ENCODE data around the gene MYL6.
A peak's percentile ranks its signal among the peaks of the same experiment; 100 is the strongest.
"Not testable (repeated sequence)": the region's sequence is repeated elsewhere in the genome, so short reads cannot be mapped to it uniquely, and the experiment has no call there.

MYL6 gene

DNA sequence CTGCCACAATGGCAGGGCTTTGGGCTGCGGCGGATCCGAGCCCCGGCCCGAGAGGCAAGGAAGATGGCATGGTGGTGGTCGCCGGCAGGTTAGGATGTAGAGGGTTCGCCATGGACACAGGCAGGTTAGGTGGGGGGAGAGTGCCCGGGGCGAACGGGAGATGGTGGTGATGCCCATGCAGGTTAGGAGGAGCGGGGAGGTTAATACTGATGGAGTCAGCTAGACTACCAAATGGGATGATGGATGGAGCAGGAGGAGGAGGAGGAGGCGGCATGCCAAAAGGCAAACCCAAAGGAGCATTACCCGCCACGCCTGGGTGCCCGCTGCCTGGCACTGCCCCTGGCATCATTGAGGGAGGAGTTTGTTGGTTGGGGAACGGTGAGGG is 6.2 kb downstream of the MYL6 start:
- no peak for DNase-seq
- intact Hi-C loops (cut with DNase I), result no loop called here

DNA sequence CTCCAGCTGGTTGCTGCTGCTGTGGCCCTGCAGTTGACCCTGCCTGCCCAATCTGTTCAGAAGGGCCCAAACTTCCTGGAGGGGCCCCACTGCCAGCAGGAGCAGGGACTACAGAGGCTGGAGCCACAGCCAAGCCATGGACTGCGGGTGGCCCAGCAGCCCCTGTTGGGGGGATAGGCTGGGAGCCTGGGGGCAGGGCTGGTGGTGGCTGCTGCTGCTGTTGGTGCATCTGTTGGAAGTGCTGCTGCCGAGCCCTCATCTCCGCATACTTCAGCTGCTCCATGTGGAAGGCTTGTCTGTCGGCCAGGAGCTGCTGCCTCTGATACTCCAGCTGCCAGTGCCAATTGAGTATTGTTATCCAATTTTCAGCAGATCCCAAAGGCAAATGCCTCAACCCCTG is 7.2 kb downstream of the MYL6 start:
- no peak for DNase-seq
- intact Hi-C loops (cut with DNase I), result no loop called here

DNA sequence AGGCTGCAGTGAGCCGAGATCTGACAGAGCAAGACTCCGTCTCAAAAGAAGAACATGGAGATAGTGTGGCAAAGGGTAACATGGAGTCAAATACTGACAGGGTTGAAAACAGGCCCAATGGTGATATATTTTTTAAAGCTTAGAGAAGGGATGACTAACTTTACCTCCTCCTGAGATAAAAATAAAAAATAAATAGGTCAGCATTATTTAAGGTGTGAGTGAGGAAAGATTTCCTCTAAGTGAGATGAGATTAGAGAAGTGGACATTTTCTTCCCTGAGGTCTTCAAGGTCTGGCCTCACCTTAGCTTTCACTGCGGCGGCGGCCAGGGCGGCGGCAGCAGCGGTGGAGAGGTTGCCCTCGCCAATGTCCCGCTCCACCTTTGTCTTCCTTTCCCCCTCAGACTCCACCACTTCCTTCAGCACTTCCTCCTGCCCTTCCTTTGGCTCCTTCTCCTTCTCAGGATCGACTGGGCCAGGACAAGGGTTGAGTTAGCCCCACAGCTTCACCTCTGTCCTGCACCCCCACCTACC is 11.1 kb downstream of the MYL6 start:
- no peak for DNase-seq
- intact Hi-C loops (cut with DNase I), result no loop called here

DNA sequence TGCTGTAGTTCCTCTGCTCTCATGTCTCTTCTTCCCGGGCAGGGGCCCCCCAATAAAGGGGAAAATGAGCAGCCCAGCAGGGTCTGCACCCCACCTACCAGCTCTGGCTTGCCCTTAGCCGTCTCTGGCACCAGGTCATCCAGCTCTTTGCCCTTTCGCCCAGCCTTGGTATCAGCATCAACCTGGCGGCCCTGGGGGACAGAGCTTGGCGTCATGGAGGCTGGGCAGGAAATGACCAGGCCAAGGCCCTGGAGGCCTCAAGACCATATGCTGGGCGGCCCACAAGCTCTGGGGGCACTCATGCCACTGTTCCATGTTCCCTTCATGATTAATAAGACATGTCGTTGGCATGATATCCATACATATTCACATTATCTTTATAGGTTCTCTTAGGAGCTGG is 14.7 kb downstream of the MYL6 start:
- intact Hi-C loops (cut with DNase I), result no loop called here

DNA sequence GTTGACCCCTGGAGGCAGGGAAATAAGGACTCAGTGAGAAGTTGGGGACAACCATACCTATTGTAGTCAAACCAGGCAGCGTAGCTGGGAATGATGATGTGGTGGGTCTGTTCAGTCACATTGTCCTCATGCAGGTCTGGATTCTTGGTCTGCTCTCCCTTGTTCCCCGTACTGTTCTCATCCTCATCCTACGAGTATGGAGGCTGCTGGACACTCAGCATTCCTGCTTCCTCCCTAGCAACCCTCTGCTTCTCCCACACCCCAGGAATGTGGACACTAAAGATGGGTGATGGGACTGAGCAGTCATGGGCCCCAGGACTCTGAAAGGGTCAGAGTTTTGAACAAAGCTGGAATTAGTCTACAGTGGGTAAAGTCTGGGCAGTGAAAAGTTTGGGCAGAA is 20.2 kb downstream of the MYL6 start:
- DNase-seq, result no peak
- intact Hi-C loops (cut with DNase I), result no loop called here

More for the DNA sequence above, 14.7 kb downstream of the MYL6 start:
- DNase-seq, result no peak

DNA sequence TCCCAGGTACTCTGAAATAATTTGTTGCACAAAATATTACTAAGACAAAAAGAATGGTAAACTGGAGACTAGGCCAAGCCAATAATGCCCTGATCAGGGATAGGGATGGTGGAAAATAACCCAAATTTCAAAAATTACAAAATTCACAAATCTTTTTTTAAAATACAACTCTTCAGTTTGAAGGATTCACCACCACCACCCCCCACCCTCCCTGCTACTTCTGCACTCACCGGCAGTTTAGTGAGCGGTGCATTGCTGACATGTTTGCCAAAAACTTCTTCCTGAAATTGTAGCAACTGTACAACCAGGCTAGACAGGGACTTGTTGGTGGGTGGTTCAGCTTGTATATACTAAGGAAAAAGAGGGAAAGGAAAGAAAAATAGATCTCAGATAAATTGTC is 28.8 kb downstream of the MYL6 start:
- intact Hi-C loops (cut with DNase I), result no loop called here
- DNase-seq, result no peak

DNA sequence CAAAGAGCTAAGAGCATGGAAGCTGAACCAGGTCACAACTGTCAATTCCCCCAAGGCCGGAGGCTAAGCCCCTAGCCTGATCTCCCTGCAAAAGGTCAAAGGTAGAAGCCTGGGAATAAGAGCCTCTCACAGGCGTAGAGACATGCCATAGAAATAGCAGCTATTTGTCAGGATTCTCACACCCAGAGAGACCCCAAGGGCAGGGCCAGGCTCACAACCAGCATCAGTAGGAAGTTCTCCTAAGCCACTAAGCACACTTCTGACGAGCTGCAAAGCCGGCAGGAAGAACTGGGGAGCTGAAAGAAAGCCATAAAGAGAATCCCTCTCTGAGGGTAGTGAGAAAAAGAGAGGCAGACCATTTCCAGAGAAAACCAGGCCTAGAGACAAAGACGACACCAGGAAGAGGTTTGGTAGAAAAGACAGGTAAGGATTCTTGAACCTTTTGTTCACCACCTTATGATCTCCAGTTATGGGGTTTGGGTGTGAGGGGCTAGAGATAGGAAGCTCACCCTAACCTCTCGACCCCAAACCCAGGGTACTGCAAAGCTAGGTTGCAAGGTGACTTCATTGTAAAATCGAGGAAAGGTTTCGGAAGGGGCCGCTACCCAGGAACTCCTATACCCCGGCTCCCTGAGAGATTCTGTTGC is 30.1 kb downstream of the MYL6 start:
- DNase-seq, result peak in 1 of 42 donors; percentile 19
- intact Hi-C loops (cut with DNase I), result loop anchor here (2.0 kb wide), 1 partner anchor 61 kb away; no protein-coding TSS in a partner anchor

DNA sequence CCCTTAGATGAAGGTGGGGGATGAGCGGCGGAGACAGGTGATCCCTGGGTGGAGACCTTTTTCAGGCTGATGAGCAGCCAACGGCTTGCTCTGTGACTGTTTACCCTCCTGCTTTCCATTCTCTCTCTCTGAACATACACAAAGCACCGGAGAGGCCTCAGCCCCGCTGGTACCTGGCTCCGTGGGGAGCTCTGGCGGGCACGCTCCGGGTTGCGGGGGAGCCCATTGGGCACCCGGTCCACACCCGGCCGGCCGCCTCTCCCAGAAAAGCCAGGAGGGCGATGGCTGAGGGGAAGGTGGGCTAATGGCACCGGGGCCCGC is 30.6 kb downstream of the MYL6 start:
- intact Hi-C loops (cut with DNase I), result loop anchor here (2.0 kb wide), 1 partner anchor 62 kb away; no protein-coding TSS in a partner anchor
- peak in 25 of 42 donors; percentile 8 to 51 (median 23) for DNase-seq

DNA sequence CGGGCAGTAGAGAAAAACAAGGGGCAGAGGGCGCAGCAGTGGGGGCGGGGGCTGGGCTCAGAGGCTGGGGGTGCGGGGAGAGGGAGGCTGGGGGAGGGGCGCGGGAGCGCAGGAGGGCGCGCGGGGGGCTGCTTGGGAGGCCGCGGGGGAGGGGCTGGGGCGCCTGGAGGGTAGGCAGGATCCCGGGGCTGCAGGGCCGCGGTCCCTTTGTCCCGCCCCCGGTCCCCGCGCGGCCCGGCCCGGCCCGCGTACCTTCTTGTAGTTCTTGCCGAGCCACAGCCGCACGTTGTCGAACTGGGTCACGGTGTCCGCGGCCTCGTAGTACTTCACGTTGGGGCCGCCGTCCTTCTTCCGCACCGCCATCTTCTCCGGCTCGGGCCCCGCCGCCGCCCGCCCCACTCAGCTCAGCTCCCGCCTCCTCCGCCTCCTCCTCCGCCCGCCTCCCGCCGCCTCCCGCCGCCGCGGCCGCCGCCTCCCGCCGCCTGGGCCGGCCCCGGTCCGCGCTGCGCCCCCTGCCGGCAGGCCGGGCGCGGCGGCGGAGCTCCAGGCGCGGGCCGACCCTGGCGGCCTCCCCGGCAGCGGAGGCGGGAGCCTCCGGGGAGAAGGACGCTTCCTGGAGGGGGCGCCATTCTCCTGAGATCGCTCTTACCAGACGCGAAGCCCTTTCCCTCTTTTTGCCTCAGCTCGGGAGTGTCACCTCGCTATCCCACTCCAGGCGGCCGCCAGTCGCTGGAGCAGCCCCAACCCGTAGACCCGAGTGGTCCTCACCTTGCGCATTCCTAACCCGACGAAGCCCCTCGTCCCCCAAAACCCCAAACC is 31.1 kb downstream of the MYL6 start, which contains the start of gene SMARCC2:
Gene SMARCC2, minus strand, starts transcription at position 385 of the 819 bp plus-strand sequence. Its CDS starts 22 bp downstream, at position 363.
- peak; percentile 53 to 93 (median 84) for DNase-seq
- intact Hi-C loops (cut with DNase I), result loop anchor here (2.0 kb wide), 1 partner anchor 63 kb away; no protein-coding TSS in a partner anchor

DNA sequence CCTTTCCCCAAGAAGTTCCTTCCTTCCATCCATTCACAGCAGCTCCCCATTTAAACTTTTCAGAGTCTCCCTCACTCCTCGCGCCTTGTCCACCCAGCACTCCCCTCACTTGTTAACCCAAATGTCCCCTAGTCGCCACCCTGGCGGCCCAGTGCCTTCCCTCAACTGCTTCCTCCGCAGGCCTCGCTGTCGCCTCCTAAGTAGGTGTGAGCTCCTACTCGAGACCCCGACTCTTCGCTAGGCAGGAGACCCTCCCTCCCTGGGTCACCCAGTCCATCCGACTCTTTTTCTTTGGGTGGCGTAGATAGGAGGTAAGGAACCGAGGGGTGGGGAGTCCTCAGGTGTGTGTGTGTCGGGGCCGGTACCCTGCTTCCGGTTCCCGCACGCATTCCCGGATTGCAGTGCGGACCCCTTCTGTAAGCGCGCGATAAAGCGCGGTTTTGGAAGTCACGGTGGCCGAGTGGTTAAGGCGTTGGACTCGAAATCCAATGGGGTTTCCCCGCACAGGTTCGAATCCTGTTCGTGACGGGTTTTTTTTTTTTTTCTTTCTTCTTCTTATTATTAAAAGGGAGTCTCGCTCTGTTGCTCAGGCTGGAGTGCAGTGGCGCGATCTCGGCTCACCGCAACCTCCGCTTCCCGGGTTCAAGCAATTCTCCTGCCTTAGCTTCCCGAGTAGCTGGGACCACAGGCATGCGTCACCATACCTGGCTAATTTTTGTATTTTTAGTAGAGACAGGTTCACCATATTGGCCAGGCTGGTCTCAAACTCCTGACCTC is 31.9 kb downstream of the MYL6 start:
- intact Hi-C loops (cut with DNase I), result loop anchor here (2.0 to 10.0 kb wide), 3 partner anchors 35 to 75 kb away; partner anchors contain the start of genes COQ10A and NABP2
- peak; percentile 53 to 95 (median 86) for DNase-seq

DNA sequence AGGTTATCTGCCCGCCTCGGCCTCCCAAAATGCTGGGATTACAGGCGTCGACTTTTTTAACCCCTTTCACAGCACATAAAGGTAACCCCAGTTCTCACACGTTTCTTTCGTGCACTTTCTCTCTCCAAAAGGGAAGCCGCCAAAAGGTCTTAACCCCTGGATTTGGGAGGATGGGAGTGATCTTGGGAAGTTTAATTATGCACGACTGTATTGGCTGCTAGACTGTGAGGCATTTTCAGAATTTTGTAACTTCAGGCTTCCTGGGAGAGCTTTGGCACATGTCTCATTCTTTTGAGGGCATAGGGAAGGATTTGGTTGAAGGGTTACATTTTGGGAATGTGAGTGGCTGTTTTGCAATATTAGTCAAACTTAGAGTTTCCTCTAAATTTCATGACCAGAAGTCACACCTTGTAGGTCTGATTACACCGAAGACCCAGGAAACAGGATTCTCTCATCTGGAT is 32.6 kb downstream of the MYL6 start:
- no peak for DNase-seq
- intact Hi-C loops (cut with DNase I), result loop anchor here (2.0 to 10.0 kb wide), 2 partner anchors 34 to 74 kb away; partner anchors contain the start of genes COQ10A and NABP2

DNA sequence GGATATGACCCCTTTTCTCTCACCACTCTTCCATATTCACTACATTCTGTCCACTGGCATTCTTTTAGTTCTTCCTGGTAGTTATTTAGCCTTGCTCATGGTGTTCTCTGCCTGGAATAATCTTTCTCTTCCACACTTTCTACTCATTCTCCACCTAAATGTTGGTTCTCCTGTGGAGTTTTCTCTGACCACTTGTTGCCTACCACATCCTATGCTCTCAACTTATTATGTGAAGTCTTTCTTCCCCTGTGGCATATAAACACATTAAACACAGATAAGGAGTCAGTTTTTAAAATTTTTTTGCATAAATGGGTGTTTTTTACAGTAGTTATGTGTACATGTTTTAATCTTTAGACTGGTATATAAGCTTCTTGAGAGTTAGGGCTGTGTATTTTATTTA is 34.4 kb downstream of the MYL6 start:
- DNase-seq, result no peak
- intact Hi-C loops (cut with DNase I), result loop anchor here (10.0 kb wide), 1 partner anchor 72 kb away; the partner anchor contains the start of gene COQ10A

DNA sequence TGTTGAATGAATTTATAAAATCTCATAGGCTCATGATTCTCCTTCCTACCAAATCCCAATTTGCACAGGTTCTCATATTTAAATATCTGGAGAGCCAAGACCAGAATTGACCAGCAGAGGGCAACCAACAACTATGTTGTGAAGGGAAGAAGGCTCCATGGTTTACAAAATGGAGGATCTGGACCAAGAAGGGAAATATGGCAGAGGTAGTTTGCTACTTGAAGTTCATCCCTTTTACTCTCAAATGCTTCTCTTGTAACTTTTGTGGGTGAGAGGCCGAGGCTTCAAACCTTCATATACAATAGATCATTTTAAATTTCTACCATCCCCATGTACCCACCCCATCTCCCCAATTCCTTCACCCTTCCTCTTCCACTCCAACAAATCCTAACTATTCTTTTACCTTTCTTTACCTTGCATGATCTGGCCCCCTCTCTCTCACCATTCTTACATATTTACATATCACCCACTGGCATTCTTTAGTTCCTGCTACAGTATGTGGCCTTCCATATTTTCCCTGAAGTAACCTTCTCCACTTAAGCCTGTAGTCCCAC is 34.9 kb downstream of the MYL6 start:
- DNase-seq, result peak in 40 of 42 donors; percentile 27 to 91 (median 70)

DNA sequence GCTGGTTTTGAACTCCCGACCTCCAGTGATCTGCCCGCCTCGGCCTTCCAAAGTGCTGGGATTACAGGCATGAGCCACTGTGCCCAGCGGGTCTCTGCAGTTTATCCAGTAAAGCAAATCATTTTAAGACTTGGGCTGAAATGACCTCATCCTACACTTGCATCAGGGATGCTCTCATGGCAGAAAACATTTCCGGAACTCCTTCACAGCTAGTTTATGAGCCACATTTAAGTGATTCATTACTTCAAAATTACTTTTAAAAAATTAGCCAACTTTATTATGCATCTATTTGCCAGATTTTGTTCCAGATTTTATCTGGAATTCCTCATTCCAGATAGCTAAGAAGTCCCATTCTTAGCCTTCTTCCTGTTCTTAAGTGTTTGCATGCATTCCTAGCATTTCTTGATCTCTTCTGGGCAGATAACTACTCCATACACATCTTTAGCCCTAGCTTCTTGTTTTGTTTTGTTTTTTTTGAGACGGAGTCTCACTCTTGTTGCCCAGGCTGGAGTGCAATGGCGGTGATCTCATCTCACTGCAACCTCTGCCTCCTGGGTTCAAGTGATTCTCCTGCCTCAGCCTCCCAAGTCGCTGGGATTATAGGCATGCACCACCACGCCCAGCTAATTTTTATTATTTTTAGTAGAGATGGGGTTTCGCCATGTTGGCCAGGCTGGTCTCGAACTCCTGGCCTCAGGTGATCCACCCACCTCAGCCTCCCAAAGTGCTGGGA is 38.8 kb downstream of the MYL6 start:
- intact Hi-C loops (cut with DNase I), result loop anchor here (10.0 kb wide), 1 partner anchor 68 kb away; the partner anchor contains the start of gene COQ10A
- DNase-seq, result not testable (repeated sequence)

More for the DNA sequence above, 34.9 kb downstream of the MYL6 start:
- intact Hi-C loops (cut with DNase I), result loop anchor here (10.0 kb wide), 1 partner anchor 72 kb away; the partner anchor contains the start of gene COQ10A

DNA sequence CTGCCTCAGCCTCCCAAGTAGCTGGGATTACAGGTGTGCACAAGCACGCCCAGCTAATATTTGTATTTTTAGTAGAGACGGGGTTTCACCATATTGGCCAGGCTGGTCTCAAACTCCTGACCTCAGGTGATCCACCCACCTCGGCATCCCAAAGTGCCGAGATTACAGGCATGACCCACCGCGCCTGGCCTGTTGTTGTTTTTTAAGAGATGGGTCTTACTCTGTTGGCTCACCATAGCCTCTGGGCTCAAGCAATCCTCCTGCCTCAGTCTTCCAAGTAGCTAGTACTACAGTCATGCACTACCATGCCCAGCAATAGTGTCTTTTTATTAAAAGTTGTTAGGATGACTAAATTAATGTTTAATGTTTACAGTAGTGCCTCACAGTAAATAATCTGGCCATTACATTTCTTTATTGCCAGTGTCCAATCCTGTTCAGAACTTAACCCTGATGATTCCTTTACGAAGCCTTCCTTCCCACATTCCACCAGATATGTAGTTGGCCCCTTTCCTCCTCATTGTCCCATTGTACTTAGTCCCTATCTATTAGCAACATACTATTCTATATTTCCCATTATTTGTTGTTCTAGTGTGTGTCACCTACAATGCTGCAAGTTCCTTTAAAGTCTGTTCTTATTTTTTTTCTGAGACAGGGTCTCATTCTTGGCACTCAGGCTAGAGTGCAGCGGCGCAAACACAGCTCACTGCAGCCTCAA is 39.9 kb downstream of the MYL6 start:
- intact Hi-C loops (cut with DNase I), result loop anchor here (10.0 kb wide), 1 partner anchor 67 kb away; the partner anchor contains the start of gene COQ10A
- DNase-seq, result no peak

DNA sequence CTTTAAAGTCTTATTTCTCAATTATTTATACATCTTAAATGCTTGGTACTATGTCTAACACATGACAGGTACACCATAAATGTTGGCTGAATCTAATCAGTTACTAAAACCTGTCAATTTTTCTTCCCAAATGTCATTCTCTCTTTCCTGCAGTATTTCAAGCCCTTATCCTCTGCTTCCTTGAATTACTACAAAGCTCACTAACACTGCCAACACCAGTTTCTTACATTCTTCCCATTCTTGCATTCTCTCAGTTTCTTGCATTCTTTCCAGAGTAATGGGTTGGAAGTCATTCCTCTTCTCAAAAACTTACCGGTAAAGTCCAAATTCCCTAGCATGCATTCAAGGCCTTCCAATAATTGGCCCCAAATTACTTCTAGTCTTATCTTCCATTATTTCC is 40.7 kb downstream of the MYL6 start:
- no peak for DNase-seq
- intact Hi-C loops (cut with DNase I), result loop anchor here (10.0 kb wide), 1 partner anchor 66 kb away; the partner anchor contains the start of gene COQ10A

DNA sequence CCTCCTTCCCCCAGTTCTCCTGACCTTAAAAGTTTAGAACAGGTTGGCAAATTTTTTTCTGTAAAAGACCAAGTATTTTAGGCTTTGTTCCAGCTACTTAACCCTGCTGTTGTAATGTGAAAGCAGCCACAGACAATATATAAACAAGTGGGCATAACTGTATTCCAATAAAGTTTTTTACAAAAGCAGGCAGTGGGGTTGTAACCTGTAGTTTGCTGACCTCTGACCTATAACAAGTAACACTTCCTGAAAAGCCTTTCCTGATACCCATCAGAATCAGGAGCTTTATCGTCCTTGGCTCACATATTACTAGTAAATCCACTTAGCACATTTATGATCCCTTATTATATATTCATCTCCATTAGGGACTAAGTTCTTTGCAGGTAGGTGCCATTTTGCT is 44.2 kb downstream of the MYL6 start:
- intact Hi-C loops (cut with DNase I), result no loop called here
- DNase-seq, result no peak

All from head of caudate nucleus (tissue), 42 donors.